ENCODE results near the gene CFAP299.

DNA sequence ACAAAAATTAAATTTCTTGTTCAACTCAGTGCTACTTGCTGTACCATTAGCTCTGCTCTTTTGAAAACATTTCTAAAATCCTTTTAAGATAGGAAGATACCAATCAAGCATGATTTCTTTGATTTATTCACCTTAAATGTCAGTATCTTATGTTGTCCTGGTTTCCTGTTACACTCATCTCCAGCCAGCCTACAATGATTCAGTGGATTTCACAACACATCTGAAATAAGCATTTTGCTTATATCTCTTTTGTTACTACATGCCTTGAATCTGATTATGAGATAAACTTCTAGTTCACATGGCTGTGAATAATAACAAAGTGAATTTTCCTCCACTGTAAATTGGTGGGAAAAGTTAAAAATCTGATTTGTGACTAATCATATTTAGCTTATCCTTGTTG, 582.5 kb downstream of the CFAP299 start:
- TF ChIP-seq POLR2AphosphoS5 (IDR thresholded peaks at IDR 0.05) = no peak
- TF ChIP-seq, protein P1, sequence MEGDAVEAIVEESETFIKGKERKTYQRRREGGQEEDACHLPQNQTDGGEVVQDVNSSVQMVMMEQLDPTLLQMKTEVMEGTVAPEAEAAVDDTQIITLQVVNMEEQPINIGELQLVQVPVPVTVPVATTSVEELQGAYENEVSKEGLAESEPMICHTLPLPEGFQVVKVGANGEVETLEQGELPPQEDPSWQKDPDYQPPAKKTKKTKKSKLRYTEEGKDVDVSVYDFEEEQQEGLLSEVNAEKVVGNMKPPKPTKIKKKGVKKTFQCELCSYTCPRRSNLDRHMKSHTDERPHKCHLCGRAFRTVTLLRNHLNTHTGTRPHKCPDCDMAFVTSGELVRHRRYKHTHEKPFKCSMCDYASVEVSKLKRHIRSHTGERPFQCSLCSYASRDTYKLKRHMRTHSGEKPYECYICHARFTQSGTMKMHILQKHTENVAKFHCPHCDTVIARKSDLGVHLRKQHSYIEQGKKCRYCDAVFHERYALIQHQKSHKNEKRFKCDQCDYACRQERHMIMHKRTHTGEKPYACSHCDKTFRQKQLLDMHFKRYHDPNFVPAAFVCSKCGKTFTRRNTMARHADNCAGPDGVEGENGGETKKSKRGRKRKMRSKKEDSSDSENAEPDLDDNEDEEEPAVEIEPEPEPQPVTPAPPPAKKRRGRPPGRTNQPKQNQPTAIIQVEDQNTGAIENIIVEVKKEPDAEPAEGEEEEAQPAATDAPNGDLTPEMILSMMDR (IDR thresholded peaks at IDR 0.05) = no peak
